HFFc6 (cell line): Measurements from ENCODE around the gene DNMT3A. TPM values are rescaled to one million over a fixed set of nuclear protein-coding genes. Genes with fewer than 3 reads are reported as not detected.

ENCODE experiments used
- DNase-seq: peaks from one replicate; pipeline ENCODE4 v3.0.0-alpha.2; 2018
- H3K27ac Mint-ChIP-seq: 2 replicates; pipeline ENCODE4 v1.8.0; 2020; ENCODE audit warnings: mild to moderate bottlenecking, mixed read lengths
- H3K27me3 Mint-ChIP-seq: 2 replicates; pipeline ENCODE4 v1.8.0; 2021; ENCODE audit warnings: mild to moderate bottlenecking, moderate library complexity, mixed read lengths; ENCODE audit not compliant: insufficient read depth
- H3K36me3 Mint-ChIP-seq: 2 replicates; pipeline ENCODE4 v1.8.0; 2021; ENCODE audit warnings: low read depth, mixed read lengths
- H3K4me1 Mint-ChIP-seq: 2 replicates; pipeline ENCODE4 v1.8.0; 2020; ENCODE audit warnings: low read depth, mixed read lengths
- H3K4me3 Mint-ChIP-seq: 2 replicates; pipeline ENCODE4 v1.8.0; 2020; ENCODE audit warnings: mild to moderate bottlenecking, moderate library complexity, mixed read lengths
- H3K9me3 Mint-ChIP-seq: 2 replicates; pipeline ENCODE4 v1.8.0; 2020; ENCODE audit warnings: mild to moderate bottlenecking, mixed read lengths
- total RNA-seq, 6 experiments: library from RNA; stranded (reverse); fragmentation: NEBNext Ultra II Directional; extraction: Animal tissue kit (Norgen Biotek cat#: 25700); gene quantifications; 2 replicates in 1 of 6; 3 replicates in 5 of 6; pipeline ENCODE4 v1.2.3, GENCODE V29; 2021
- TF ChIP-seq, protein P1 (sequence below): fragments of 200-600 bp; sonication (generic); IDR thresholded peaks from 2 replicates; pipeline ENCODE4 v1.5.0; 2021; ENCODE audit warnings: antibody characterized with exemption, mild to moderate bottlenecking

The DNMT3A gene
- total RNA-seq, 6 experiments from 2014 or later, result 3.5 to 5.2 (median 4.5) TPM

DNA sequence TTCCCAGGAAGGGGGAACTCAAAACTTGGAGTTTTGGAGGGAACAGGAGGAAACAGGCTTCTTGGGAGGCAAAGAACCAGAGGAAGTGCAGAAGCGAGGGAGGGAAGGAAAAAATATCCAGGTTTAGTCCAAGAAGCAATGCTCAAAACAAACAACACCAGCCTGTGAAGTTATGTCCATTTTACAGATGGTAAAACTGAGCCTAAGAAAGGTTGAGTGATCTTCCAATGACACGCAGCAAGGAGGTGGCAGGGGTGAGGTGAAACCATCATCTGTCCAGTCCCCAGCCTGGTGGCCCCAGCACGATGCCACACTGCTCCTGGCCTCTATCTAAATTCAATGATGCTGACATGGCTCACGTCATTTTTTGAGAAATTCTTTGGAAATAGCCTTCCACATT, 10.8 kb downstream of the DNMT3A start:
- no peak for DNase-seq
- Mint-ChIP-seq H3K4me3 (no peak overlapping the region), H3K27ac (no peak overlapping the region), H3K9me3 (peaks cover 20% of the 10 kb centered on the region), H3K4me1 (no peaks in the 10 kb centered on the region), H3K27me3 (peaks cover 5% of the 10 kb centered on the region), H3K36me3 (peaks cover 15% of the 10 kb centered on the region)
- TF ChIP-seq, protein P1, sequence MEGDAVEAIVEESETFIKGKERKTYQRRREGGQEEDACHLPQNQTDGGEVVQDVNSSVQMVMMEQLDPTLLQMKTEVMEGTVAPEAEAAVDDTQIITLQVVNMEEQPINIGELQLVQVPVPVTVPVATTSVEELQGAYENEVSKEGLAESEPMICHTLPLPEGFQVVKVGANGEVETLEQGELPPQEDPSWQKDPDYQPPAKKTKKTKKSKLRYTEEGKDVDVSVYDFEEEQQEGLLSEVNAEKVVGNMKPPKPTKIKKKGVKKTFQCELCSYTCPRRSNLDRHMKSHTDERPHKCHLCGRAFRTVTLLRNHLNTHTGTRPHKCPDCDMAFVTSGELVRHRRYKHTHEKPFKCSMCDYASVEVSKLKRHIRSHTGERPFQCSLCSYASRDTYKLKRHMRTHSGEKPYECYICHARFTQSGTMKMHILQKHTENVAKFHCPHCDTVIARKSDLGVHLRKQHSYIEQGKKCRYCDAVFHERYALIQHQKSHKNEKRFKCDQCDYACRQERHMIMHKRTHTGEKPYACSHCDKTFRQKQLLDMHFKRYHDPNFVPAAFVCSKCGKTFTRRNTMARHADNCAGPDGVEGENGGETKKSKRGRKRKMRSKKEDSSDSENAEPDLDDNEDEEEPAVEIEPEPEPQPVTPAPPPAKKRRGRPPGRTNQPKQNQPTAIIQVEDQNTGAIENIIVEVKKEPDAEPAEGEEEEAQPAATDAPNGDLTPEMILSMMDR, result no peak

- no peak for DNase-seq
- H3K27ac Mint-ChIP-seq, result no peak overlapping the region
- peaks cover 19% of the 10 kb centered on the region for H3K36me3 Mint-ChIP-seq
- H3K9me3 Mint-ChIP-seq, result peaks cover 24% of the 10 kb centered on the region
- TF ChIP-seq, protein P1, result no peak
- no peaks in the 10 kb centered on the region for H3K4me1 Mint-ChIP-seq
- H3K27me3 Mint-ChIP-seq, result peaks cover 5% of the 10 kb centered on the region
- H3K4me3 Mint-ChIP-seq, result no peak overlapping the region
Observed at GRCh38 chr2:25330273-25330672, 11.5 kb downstream of the DNMT3A start.

DNA sequence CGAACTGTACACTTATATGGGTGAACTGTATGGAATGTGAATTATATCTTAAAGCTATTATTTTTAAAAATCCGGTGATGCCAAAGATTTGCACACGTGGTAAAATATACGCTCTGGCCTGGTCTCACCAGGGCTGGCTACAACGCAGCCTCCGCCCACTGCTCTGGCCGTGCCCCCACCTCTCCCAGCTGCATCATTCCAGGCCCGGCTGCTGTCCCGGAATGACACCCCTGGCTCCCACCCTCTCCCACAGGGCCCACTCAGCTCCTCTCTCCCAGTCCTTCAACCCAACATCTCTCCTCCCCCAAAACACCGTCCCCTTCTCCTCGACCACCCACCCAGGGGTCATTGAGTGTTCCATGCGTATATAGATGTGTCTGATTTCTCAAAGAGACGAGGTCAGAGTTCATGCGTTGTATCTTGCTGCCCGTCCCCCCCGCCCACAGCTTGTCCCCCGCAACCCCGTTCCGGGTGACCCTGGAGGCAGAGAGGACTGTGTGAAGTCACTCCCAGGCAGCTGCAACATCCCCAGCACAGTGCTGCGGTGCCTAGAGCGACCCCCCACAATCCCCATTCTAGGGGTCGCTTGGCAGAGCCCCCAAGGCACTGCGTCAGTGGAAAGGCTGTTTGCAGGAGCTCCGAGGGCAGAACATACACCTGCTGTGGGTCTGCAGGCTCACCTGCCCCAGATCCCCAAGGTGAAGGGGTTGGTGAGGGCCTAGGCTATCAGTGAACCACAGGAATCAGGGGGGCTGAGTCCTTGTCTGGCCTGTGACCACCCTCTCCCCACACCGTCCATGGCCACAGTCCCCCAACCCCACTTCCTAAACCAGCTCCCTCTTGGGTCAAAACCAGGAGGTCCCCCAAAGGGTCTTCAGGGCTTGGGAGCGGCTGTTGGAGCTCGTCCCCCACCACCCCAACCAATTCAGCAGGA, 13.3 kb downstream of the DNMT3A start:
- TF ChIP-seq, protein P1, result no peak
- Mint-ChIP-seq H3K36me3 (peaks cover 19% of the 10 kb centered on the region), H3K4me1 (peaks cover 6% of the 10 kb centered on the region), H3K4me3 (no peak overlapping the region), H3K27me3 (peaks cover 5% of the 10 kb centered on the region), H3K9me3 (peaks cover 24% of the 10 kb centered on the region), H3K27ac (no peak overlapping the region)
- no peak for DNase-seq

GRCh38 chr2:25326326-25327013, 15.3 kb downstream of the DNMT3A start:
- Mint-ChIP-seq H3K27me3 (peaks cover 9% of the 10 kb centered on the region), H3K27ac (no peak overlapping the region), H3K4me1 (peaks cover 16% of the 10 kb centered on the region), H3K36me3 (peaks cover 19% of the 10 kb centered on the region), H3K9me3 (peaks cover 24% of the 10 kb centered on the region), H3K4me3 (no peak overlapping the region)
- TF ChIP-seq, protein P1, result no peak
- DNase-seq, result no peak

- TF ChIP-seq, protein P1, result no peak
- no peak overlapping the region for H3K27ac Mint-ChIP-seq
- peaks cover 16% of the 10 kb centered on the region for H3K4me1 Mint-ChIP-seq
- peaks cover 6% of the 10 kb centered on the region for H3K27me3 Mint-ChIP-seq
- peak; percentile 58 for DNase-seq
- peaks cover 24% of the 10 kb centered on the region for H3K9me3 Mint-ChIP-seq
- peaks cover 19% of the 10 kb centered on the region for H3K36me3 Mint-ChIP-seq
- no peak overlapping the region for H3K4me3 Mint-ChIP-seq
Observed at GRCh38 chr2:25324905-25325592, 16.7 kb downstream of the DNMT3A start.
